ENCODE measurements around the gene DRC1. TPM values are rescaled to one million over a fixed set of nuclear protein-coding genes. Genes with fewer than 3 reads are reported as not detected.

DRC1 gene
- total RNA-seq, 1 experiment from 2014 or later, result not detected

- no peak overlapping the region for H3K27ac ChIP-seq (ENCODE audit: low read depth, low read length)
- H3K4me1 ChIP-seq (ENCODE audit: control insufficient read depth in 1 of 2, insufficient read depth in 2 of 2, low read length in 2 of 2), result peaks cover 4 to 18% of the 10 kb centered on the region in 2 experiments; a peak in 3 of 4 replicates
- peak; percentile 50 for ATAC-seq
- intact Hi-C loops (cut with micrococcal nuclease), result no loop called here
- no peaks in the 10 kb centered on the region for H3K9me2 ChIP-seq (ENCODE audit: insufficient read depth)
- H4K20me1 ChIP-seq (ENCODE audit: insufficient read depth), result no peaks in the 10 kb centered on the region
- peak overlapping the region; percentile 18 for H3K4me2 ChIP-seq (ENCODE audit: low read length)
- no peaks in the 10 kb centered on the region for H3K9me3 ChIP-seq (ENCODE audit: control insufficient read depth in 1 of 2, insufficient read depth in 1 of 2, low read depth in 1 of 2, low read length in 2 of 2)
- DNase-seq (ENCODE audit: low read depth, low spot score), result no peak
- CTCF ChIA-PET, result interaction anchor here (1.0 to 1.1 kb wide), 2 partner anchors 146 to 290 kb away, joined by 3 to 5 read pairs; no protein-coding TSS in a partner anchor
- TF ChIP-seq CTCF (IDR thresholded peaks at IDR 0.05 in 2 of 3, conservative IDR thresholded peaks at IDR 0.05 in 1 of 3; ENCODE audit: borderline replicate concordance in 1 of 3, insufficient read depth in 1 of 3, low read depth in 2 of 3, low read length in 2 of 3), result no peak
- TF ChIP-seq ZNF274 (IDR thresholded peaks at IDR 0.05; ENCODE audit: low read depth, low read length), result no peak
- TF ChIP-seq RAD21 (IDR thresholded peaks at IDR 0.05; ENCODE audit: low read depth), result no peak
- TF ChIP-seq SP1 (IDR thresholded peaks at IDR 0.05; ENCODE audit: low read depth), result no peak
- no peak for TF ChIP-seq MAX (IDR thresholded peaks at IDR 0.05)
- H3K27me3 ChIP-seq (ENCODE audit: insufficient read depth, low read length), result no peaks in the 10 kb centered on the region
- no TSS peak for BruUV-seq (replicated peaks)
- no peak overlapping the region for H3K4me3 ChIP-seq (replicated peaks in 1 of 2; ENCODE audit: low read depth in 1 of 2, low read length in 2 of 2)
- H2AFZ ChIP-seq (ENCODE audit: low read depth, low read length, poor library complexity, severe bottlenecking), result peak overlapping the region; percentile 55
- RAD21 ChIA-PET (ENCODE audit: low non-redundant PET in 1 of 2, low total read pairs in 2 of 2, uncharacterized antibody in 2 of 2, unreplicated experiment in 2 of 2), result no interaction called here
- no peak overlapping the region; the same call in 1 of the 2 replicates for H3K9ac ChIP-seq (ENCODE audit: low read length)
- H3K79me2 ChIP-seq (ENCODE audit: insufficient read depth, low read length), result no peaks in the 10 kb centered on the region
- H3K36me3 ChIP-seq (ENCODE audit: control insufficient read depth in 1 of 2, insufficient read depth in 2 of 2, low read length in 2 of 2), result no peaks in the 10 kb centered on the region
- POLR2A ChIA-PET, result no interaction called here
Measured at GRCh38 chr2:26462100-26462499, 60.4 kb downstream of the DRC1 start.

GRCh38 chr2:26462511-26463243 is 61.0 kb downstream of the DRC1 start:
- POLR2A ChIA-PET, result no interaction called here
- peak overlapping the region; percentile 18 for H3K4me2 ChIP-seq (ENCODE audit: low read length)
- H3K79me2 ChIP-seq (ENCODE audit: insufficient read depth, low read length), result no peaks in the 10 kb centered on the region
- peak overlapping the region; percentile 25; the same call in 1 of the 2 replicates for H3K27ac ChIP-seq (ENCODE audit: low read depth, low read length)
- no peaks in the 10 kb centered on the region for H3K27me3 ChIP-seq (ENCODE audit: insufficient read depth, low read length)
- H3K4me1 ChIP-seq (ENCODE audit: control insufficient read depth in 1 of 2, insufficient read depth in 2 of 2, low read length in 2 of 2), result peaks cover 4 to 14% of the 10 kb centered on the region in 2 experiments; a peak in 3 of 4 replicates
- no TSS peak for BruUV-seq (replicated peaks)
- ATAC-seq, result peak; percentile 90
- peak; percentile 60 for DNase-seq (ENCODE audit: low read depth, low spot score)
- TF ChIP-seq RAD21 (IDR thresholded peaks at IDR 0.05; ENCODE audit: low read depth) (peak; percentile 81), CTCF (IDR thresholded peaks at IDR 0.05 in 2 of 3, conservative IDR thresholded peaks at IDR 0.05 in 1 of 3; ENCODE audit: borderline replicate concordance in 1 of 3, insufficient read depth in 1 of 3, low read depth in 2 of 3, low read length in 2 of 3) (peak; percentile 70 to 89 (median 83)), YY1 (IDR thresholded peaks at IDR 0.05; ENCODE audit: extremely low read depth, insufficient replicate concordance, low read depth, low read length) (peak; percentile 69), TCF7L2 (IDR thresholded peaks at IDR 0.05; ENCODE audit: borderline replicate concordance, extremely low read depth, insufficient read depth, insufficient read length) (no peak), POLR2AphosphoS5 (IDR thresholded peaks at IDR 0.05; ENCODE audit: low read depth, low read length) (0 out of 2 replicates have a peak, but pooled peaks have one; percentile 14), ZNF274 (IDR thresholded peaks at IDR 0.05; ENCODE audit: low read depth, low read length) (no peak)
- intact Hi-C loops (cut with micrococcal nuclease), result no loop called here
- no peaks in the 10 kb centered on the region for H3K9me3 ChIP-seq (ENCODE audit: control insufficient read depth in 1 of 2, insufficient read depth in 1 of 2, low read depth in 1 of 2, low read length in 2 of 2)
- peak overlapping the region; percentile 55 for H2AFZ ChIP-seq (ENCODE audit: low read depth, low read length, poor library complexity, severe bottlenecking)
- no peaks in the 10 kb centered on the region for H3K36me3 ChIP-seq (ENCODE audit: control insufficient read depth in 1 of 2, insufficient read depth in 2 of 2, low read length in 2 of 2)
- no peak overlapping the region for H3K4me3 ChIP-seq (replicated peaks in 1 of 2; ENCODE audit: low read depth in 1 of 2, low read length in 2 of 2)
- RAD21 ChIA-PET (ENCODE audit: low non-redundant PET in 1 of 2, low total read pairs in 2 of 2, uncharacterized antibody in 2 of 2, unreplicated experiment in 2 of 2), result no interaction called here
- no peaks in the 10 kb centered on the region for H4K20me1 ChIP-seq (ENCODE audit: insufficient read depth)
- no peak overlapping the region; the same call in 1 of the 2 replicates for H3K9ac ChIP-seq (ENCODE audit: low read length)
- H3K9me2 ChIP-seq (ENCODE audit: insufficient read depth), result no peaks in the 10 kb centered on the region
- CTCF ChIA-PET, result interaction anchor here (0.5 to 1.1 kb wide), 3 partner anchors 147 to 294 kb away, joined by 3 to 5 read pairs (median 3); no protein-coding TSS in a partner anchor
